Ramos (cell line): Measurements from ENCODE around the gene SRCAP.

Source experiments
- in situ Hi-C: fragments of 300-500 bp; cut with MboI; formaldehyde crosslinking; loops from one replicate; pipeline ENCODE4 v1.14.3; 2022; ENCODE audit warnings: low sequenced_read_pairs; ENCODE audit not compliant: unreplicated experiment

Gene SRCAP

DNA sequence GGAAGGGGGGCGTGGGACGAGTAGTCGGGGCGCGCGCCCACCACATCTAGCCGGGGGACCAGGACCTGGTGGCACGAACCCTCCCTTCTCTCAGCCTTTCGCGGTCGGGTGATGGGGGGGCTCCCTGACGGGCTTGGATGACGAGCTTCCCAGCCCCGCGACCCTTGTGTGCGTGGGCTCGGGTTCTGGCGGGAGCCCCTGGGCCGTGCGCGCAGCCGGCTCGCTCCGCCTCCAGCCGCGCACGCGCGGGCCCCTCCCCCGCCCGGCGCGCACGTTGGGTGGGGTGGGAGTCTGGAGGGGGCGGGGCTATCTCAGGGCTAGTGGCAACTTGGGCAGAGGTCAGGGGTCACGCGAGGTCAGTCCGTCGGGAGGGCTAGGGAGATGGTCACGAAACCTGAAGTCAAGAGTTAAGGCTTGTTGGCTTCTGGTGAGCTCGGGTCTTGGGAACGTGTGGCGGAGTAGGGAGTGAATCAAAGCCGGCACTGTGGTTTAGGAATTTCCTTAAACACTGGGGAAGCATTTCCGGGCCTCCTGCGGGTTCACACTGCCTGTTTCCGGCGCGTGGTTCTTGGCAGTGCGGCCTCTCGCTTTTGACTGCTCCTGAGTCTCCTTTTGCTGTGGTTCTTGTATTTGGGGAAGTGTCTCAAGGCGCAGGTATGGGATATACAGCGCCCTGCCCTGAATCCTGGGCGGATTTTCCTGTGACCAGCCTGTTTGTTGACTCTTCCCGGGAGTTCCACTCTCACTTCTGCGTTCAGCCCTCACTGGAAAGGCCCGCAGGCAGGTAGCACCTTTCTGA lies at the start of gene SRCAP:
SRCAP (plus strand) TSS at position 356 of the 799 bp plus-strand sequence. CDS start 1,654 bp downstream, outside the sequence.
- in situ Hi-C loops, result no loop called here

DNA sequence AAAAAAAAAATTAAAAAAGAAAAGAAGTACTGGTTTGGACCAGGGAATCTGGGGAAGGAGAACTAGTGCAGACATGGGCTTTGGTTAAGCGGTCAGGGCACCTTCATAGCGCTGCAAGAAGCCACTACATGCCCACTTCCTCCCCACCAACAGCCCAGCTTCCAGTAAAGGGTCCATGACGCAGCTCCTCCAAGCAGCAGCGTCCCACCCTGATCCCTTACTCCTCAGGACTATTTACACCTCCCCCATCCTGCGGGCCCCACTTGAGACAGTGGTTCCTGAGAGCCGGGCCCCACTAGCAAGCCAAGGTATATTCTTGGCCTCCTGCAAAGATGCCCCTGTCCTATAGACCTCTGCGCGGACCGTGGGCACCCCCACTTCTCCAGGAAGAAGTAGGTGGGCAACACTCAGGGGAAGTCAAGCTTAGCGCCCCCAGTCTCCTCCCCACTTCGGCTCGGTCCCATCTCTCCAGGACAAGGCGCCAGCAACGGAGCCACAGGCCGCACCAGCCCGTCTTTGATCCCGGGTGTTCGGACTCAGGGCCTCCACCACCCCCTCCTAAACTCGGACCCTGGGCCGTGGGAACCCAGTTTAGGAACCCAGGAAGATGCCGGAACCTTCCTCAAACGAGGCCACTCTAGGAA lies 49.1 kb upstream of the SRCAP start:
- in situ Hi-C loops, result loop anchor here (10.0 kb wide), 1 partner anchor 275 kb away; the partner anchor contains the start of gene FBXL19

DNA sequence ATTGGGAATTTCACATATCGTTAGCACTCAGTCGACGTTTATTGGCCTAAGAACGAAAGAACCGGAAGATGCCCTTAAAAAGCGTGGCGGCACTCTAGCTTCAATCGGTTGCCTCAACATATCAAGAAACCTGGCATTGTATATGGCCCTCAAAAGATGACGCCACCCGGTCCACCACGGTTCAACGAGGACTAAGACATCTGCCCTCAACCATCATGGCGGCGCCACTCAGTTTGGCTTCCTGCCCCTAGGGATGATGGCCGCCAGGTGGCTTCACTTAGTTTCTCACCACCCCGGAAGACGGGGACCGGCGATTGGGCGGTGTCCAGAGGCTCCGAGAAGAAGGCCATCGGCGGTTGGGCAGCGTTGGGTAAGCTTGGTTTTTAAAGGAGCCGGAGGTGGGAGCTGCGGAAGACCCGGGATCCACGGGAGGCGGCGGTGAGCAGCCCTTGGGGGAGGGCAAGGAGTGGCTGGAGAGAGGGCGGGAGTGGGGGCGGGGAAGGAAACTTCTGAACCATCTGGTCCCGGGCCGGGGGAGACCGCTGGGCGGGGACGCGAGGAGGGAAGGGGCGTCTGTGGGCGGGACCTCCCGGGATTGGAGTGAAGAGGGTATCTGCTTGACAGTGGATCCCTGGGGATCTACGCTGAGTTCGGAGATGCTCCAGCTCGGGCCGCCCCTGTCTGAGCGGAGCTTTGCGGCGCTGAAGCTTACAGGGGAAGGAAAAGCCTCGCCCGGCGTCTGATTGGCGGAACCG lies 48.4 kb upstream of the SRCAP start, which contains the start of gene PRR14:
PRR14 (plus strand) TSS at position 592 of the 755 bp plus-strand sequence. CDS start 686 bp downstream, outside the sequence.
- in situ Hi-C loops, result loop anchor here (10.0 kb wide), 1 partner anchor 274 kb away; the partner anchor contains the start of gene FBXL19

DNA sequence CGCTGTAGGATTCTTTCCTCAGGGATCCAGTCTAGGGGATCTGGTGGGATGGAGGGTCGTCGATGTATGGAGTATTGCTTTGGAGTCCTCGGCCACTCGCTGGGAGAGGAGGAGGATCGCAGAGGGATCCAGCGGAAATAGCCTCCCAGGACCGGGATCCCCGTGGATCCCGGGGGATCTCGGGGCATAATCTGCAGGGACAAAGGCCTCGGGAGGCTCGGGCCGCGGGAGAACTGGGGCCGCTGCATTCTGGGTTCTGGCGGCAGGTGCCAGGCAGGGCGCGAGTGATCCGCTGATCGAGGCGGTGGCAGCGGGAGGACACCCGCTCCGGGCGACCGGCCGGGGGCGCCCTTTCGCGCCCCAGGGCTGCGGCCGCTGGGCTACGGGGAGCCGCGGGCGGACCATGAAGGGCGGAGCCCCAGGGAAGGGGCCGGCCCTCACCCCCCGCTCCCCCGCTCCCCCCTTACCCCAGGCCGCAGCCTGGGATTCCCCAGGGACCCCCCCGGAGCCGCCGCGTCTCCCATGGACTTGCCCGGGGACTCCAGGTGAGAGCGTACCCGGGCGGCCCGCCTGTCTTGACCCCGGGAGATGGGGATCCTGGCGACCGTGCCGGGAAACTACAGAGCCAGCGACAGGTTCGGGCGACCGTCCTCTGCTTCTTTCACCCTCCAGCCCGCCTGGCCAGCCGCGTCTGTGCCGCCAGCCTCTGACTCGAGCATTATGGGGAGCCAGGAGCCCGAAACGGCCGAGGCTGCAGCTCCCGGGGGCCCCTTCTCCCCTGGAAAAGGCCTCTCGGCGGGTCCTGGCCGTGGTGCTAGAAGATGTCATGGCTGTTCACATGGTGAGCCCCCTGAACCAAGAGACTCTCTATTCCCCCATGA lies 47.6 kb upstream of the SRCAP start:
- in situ Hi-C loops, result loop anchor here (10.0 kb wide), 1 partner anchor 273 kb away; the partner anchor contains the start of gene FBXL19

DNA sequence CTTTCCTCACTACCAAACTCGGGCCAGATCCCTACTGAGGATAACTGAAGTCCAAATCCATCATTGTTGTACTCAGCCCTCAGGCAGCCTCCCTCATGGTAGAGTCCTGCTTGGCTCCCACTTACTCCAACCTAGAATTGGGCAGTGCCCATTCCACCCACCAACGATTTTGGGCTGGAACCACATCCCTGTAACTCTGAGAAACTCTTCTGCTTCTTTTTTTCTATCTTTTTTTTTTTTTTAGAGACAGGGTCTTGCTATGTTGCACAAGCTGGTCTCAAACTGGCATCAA lies 47.0 kb upstream of the SRCAP start:
- in situ Hi-C loops, result loop anchor here (10.0 kb wide), 1 partner anchor 273 kb away; the partner anchor contains the start of gene FBXL19

DNA sequence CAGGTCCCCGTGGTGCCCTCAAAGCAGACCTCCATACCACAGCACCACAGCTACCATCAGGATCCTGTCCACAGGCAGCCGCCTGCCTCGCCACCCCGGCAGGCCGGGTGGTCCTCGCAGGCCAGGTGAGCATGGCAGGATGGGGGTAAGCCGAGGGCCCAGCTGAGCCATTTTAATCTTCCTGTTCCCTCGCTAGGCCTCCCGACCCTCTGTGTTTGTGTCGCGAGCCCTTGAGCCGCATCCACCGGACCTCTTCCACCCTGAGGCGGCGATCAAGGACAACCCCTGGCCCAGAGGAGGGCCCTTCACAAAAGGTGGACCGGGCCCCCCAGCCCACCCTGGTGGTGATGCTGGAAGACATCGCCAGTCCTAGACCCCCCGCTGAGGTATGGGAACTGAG lies 46.3 kb upstream of the SRCAP start:
- in situ Hi-C loops, result loop anchor here (10.0 kb wide), 1 partner anchor 272 kb away; the partner anchor contains the start of gene FBXL19

DNA sequence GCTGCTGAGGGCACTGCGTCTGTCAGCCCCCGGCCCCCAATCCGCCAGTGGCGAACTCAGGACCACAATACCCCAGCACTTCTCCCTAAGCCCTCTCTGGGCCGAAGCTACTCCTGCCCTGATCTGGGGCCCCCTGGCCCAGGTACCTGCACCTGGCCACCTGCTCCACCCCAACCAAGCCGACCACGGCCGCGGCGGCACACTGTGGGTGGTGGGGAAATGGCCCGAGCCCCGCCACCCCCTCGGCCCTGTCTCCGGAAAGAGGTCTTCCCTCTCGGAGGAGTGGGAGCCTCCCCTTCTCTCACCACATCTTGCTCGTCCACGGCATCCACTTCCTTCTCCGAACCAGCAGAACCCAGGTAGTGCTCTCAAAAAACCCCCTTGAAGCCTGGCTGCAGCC lies 44.1 kb upstream of the SRCAP start:
- in situ Hi-C loops, result loop anchor here (10.0 kb wide), 1 partner anchor 270 kb away; the partner anchor contains the start of gene FBXL19

DNA sequence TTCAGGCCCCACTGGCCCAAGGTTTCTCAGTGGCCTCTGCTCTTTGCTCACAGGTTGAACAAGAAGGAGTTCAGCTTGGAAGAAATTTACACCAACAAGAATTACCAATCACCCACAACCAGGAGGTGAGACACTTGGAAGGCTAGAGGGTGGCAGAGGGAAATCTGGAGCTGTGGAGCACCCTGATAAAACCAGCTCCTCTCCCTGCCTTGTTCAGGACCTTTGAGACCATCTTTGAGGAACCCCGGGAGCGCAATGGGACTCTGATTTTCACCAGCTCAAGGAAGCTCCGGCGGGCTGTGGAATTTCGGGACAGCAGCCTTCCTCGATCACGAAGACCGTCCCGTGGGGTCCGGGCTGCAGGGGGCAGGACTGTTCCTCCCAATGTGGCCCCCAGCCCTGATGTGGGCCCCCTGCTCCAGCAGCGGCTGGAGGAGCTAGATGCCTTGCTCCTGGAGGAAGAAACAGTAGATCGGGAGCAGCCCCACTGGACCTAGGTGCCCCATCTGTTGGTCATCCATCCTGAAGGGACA lies 43.1 kb upstream of the SRCAP start:
- in situ Hi-C loops, result loop anchor here (10.0 kb wide), 1 partner anchor 269 kb away; the partner anchor contains the start of gene FBXL19

DNA sequence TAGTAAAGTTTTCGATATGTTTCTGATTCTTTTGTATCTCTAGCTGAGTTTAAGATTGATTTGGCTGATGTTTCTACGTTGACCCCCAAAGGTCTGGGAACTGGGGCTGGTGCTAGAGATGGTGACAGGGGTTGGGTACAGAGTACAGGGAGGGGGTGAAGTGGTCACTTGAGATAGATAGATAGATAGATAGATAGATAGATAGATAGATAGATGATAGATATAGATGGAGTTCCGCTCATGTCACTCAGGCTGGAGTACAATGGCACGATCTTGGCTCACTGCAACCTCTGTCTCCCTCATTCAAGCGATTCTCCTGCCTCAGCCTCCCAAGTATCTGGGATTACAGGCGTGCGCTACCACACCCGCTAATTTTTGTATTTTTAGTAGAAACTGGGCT lies 42.6 kb upstream of the SRCAP start:
- in situ Hi-C loops, result loop anchor here (10.0 kb wide), 1 partner anchor 268 kb away; the partner anchor contains the start of gene FBXL19

DNA sequence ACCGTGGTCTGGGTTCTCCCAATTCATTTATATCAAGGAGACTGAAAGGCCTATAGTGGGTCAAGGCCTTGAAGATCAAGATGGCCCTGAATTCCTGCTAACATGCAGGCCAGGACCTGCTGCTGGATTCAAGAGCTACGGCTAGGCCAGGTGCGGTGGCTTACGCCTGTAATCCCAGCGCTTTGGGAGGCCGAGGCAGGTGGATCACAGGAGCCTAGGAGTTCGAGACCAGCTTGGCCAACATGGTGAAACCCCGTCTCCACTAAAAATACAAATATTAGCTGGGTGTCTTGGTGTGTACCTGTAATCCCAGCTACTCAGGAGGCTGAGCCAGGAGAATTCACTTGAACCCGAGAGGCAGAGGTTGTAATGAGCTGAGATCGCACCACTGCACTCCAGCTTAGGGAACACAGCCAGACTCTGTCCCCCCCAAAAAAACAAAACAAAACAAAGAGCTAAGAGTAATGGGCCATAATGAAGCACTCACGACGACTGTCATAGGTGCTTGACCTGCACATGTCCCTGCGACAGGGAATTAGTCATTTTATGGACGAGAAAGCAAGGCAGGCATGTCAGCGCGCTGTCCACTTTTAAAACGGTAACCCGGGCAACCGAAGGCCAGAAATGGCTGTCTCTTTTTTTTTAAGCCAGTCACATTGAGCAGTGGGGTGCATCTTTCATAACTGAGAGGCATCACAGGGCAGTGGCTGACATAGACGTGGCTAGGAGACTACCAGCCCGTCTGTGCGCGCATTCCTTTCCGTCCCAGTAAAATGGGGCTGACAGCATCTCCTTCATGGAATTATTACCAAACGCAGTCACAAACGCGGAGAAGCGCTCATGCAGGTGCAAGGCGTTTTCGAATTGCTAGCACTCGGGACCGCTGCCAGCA lies 41.8 kb upstream of the SRCAP start:
- in situ Hi-C loops, result loop anchor here (10.0 kb wide), 1 partner anchor 268 kb away; the partner anchor contains the start of gene FBXL19

DNA sequence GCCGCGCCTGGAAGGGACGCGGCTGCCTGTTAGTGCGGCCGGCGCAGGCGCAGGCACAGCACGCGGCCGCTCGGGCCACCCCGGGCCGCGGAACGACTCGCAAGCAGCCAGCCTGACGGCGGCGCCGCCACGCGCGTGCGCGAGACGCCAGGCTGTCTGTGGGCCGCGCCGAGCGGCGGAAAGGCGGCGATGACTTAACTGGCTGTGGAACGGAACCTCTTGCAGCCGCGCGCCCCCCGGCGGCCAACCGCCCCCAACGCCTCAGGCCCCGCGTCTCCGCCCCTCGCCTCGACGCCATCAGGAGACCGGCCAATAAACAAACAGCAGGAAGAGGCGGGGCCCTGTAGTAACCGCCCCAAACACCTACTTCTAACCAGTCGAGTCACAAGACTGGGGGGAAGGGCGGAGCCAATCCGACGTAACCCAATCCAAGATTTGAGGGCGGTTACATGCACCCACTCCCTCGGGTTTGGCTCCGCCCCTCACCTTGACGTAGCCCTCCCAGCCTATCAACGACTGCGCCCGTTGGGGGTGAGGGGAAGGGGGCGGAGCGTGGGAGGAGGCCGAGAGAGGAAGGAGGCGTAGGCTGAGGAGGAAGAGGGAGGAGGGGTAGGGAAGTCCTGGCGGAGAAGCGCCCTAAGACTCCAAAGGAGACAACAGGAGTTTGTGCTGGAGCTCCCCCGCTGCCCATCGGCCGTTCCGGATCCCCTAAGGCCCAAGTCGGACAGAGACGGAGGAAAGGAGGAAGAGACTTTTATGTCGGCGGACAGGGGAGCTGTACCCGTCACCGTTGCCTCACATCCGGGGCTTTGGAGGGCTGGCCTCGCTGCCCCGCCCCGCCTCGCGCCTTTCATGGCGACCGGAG lies 40.9 kb upstream of the SRCAP start, which contains the start of gene FBRS:
FBRS (plus strand) TSS at position 566 of the 865 bp plus-strand sequence. CDS start 1,088 bp downstream, outside the sequence.
- in situ Hi-C loops, result loop anchor here (10.0 kb wide), 1 partner anchor 267 kb away; the partner anchor contains the start of gene FBXL19

DNA sequence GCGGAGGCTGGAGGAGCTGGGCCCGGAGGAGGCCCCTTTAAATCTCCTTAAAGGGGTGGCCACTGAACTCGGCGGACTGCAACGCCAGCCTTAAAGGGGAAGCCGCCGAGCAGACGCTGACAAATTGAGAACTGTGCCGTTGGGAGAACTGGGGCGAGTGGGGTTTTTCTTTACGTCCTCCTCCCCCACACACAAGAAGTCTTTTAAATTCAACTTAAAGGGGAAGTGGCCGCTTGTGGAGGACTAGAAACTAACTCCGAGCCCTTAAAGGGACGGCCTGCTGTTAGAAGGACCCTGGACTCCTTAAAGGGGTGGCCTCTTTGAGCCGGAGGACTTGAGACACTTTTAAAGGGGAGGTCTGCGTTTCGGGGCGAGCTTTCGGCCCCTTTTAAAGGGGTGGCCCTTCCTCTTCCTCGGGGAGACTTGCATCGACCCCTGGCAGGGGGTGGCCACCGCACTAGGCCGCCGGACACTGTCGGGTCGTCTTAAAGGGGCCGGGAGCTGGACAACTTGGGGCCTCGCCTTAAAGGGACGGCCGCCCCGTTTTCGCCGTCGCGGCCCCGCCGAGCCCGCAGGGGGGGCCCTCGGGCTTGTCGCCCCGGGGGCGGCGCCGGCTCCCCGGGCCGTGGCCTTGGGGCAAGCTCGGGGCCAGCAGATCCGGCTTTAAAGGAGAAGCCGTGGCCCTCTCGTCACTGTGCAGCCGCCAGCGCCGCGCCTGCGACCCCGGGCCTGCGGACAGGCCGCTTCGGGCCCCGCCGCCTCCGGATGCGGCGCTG lies 40.1 kb upstream of the SRCAP start:
- in situ Hi-C loops, result loop anchor here (10.0 kb wide), 1 partner anchor 266 kb away; the partner anchor contains the start of gene FBXL19

DNA sequence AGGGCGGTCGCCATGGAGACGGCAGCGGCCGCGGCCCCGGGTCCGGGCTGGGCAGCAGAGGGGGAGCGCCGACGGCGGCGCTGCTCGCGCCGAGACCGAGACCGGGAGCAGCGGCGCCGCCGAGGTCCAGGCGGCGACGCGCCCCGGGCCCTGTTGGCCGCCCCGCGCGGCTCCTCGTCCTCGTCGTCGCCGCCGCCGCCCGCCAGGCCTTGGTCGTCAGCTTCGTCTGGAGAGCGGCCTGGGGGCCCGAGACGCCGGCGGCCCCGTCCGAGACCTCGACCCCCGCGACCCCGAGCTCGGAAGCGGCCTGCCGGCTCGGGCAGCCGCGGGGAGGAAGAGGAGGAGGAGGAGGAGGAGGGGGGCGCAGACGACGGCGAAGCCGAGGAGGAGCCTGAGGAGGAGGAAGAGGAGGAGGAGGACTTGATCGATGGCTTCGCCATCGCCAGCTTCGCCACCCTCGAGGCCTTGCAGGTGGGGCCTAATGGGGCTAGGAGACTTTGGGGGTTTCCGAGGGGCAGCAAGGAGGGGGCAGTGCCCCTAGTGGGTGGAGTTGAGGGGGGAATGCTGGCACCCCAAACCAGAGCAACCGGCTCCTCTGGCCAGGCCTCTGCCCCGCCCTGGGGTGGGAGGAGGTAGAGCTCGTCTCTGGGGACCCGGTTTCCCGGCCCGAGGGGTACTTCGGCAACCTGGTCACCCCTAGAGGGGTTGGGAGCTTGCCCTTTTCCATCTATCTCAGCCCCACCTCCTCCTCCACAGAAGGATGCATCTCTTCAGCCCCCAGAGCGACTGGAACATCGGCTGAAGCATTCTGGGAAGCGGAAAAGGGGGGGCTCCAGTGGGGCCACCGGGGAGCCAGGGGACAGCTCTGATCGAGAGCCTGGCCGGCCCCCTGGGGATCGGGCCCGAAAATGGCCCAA lies 39.2 kb upstream of the SRCAP start:
- in situ Hi-C loops, result loop anchor here (10.0 kb wide), 2 partner anchors 75 to 265 kb away; partner anchors contain the start of gene FBXL19

DNA sequence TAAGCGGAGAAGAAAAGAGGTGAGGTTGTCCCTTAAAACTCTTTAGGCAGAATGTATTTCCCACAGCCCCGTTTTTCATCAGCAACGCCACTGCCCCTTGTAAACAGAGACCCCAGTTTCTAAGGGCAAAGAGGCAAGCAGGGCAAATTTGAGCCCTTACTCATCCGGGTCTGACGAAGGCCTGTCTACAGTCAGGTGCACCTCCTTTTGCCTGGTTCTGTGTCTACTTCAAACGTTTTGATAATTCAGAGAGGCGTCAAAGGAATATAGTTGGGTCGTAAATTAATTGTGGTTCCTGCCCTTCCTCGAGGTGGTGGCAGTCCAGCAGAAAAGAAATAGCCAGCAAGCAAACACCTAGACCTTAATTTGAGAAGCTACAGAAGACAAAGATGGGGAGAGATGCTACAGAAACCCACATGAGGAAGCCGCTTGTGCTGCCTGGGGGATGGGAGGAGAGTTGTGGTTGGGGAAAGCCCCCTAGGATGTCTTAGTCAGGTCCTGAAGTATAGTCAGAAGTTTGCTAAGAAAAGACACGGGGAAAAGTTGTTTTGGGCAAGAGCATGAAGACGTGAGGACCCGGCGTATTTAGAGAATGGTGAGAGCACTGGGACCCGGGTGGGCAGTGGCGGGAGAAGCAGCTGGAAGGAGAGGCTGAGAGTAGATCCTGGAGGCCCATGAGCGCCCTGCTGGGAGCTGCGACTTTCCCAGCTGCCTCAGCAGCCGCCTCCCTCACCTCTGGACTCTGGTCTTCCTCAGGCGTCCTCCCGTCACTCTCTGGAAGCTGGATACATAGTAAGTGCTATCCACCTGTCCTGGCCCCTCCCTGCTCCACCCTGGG lies 38.3 kb upstream of the SRCAP start:
- in situ Hi-C loops, result loop anchor here (10.0 kb wide), 1 partner anchor 74 kb away; no protein-coding TSS in a partner anchor
